NCI-H1436 treated with DMSO at 0.1 percent for 48 hours (cell line): ENCODE results near the gene CIROP.

Source experiments
- DNase-seq: peaks from one replicate; lab custom pipeline; 2025; lab: John Stamatoyannopoulos, UW

Gene CIROP

DNA sequence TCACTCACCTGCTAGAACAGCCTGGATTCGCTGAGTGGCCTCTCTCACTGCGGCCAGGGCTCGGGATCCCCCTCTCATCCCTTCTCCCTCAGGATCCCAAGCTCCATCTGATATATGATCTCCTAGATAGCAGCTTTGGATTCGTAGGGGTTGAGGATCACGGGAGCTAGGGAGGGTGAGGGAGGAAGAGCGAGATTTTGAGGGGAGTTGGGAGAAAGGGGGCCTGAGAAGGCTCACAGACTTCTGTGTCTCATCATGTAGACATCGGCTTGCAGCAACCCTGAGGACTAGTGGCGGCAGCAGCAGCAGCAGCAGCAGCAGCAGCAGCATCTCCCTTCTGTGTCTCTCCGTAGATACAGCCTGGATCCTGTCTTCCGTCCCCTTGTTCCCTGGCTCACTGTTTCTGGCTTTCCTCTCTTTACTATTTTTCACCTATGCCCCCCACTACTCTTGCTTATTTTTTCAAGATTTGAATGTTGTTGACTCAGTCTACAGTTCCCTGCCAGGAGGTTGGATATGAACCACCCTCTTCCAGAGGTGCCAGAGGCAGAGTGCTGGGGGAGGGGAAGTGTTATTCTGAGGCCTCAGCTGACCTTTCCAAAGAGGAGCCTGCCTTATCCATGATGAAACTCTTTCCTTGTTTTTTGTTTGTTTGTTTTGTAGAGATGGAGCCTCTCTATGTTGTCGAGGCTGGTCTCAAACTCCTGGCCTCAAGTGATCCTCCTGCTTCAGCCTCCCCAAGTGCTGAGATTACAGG lies at the start of gene CIROP:
TSS of gene CIROP (minus strand) at position 399 of the 757 bp plus-strand sequence. CDS start at position 330, 69 bp downstream.
- no peak for DNase-seq

GRCh38 chr14:23153851-23154796 lies 49.3 kb upstream of the CIROP start:
- DNase-seq = no peak

GRCh38 chr14:23151342-23151741 lies 46.6 kb upstream of the CIROP start:
- no peak for DNase-seq

DNA sequence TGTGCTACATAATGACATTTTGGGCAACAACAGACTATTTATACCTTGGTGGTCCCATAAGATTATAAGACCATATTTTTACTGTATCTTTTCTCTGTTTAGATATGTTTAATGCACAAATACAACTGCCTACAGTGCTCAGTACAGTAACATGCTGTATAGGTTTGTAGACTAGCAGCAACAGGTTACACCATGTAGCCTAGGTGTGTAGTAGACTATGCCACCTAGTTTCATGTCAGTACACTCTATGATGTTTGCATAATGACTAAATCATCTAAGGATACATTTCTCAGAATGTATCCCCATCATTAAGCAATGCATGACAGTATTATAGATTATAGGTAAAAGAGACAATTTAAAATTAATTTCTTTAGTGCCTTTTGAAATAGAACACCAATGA lies 45.0 kb upstream of the CIROP start:
- no peak for DNase-seq

GRCh38 chr14:23148591-23149249 lies 43.9 kb upstream of the CIROP start:
- DNase-seq = no peak

GRCh38 chr14:23147676-23148075 lies 42.9 kb upstream of the CIROP start:
- DNase-seq = no peak

GRCh38 chr14:23146980-23147379 lies 42.2 kb upstream of the CIROP start:
- no peak for DNase-seq

DNA sequence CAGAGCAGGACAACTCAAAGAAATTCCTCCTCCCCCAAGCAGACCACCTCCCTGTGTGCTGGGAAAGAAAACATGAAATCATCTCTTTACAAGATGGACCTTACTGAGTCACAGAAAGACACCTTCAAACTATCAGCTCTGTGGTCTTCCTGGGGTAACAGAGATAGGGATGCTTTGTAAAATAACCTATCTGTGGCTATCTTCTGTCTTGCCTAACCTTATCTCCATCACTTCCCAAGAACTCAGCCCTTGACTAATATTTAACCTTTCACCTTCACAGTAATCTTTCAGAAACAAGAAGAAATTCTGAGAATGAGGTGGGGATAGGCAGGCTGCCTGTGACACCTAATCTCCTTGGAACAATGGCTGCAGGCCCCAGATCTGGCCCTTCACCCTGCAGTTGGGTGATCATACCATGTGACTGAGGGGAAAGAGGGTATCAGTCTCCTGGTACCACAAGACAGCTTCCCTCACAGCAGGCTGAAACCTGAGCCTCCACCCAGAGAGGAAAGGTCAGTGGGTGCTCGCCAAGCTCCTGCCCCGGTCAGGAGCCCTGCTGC lies 41.6 kb upstream of the CIROP start:
- DNase-seq = no peak

DNA sequence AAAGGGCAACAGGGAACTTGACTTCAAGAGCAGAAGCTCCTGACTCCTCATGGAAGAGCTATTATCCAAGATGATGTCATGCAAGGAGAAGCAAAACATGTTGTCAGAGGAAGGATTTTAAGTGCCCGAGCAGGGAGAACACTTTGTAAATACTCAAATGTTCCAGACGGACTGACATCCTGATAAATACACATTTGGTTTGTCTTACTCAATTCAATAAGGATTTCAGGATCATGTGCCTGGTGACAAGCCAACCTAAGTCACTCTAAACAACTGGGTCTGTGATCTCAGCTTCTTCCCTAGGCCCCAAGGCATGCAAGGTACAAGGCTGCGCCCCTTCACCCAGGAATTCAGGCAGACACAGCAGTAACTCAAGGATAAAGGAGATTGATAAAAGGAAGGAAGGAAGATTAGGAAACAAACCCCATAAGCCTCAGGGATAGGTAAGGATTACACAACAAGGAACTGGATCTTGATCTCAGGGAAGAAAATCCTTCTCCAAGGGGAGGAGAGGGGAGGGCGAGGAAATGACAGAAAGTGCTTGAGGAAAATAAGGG lies 41.1 kb upstream of the CIROP start:
- DNase-seq = no peak

- DNase-seq = no peak
Observed at GRCh38 chr14:23143911-23144310, 39.1 kb upstream of the CIROP start.

GRCh38 chr14:23142826-23143225 lies 38.0 kb upstream of the CIROP start:
- DNase-seq = no peak

- no peak for DNase-seq
Observed at GRCh38 chr14:23141706-23142444, 37.1 kb upstream of the CIROP start.

GRCh38 chr14:23140371-23140770 lies 35.6 kb upstream of the CIROP start:
- no peak for DNase-seq

- no peak for DNase-seq
Observed at GRCh38 chr14:23139874-23140273, 35.1 kb upstream of the CIROP start.

GRCh38 chr14:23137813-23138535 lies 33.2 kb upstream of the CIROP start:
- no peak for DNase-seq

DNA sequence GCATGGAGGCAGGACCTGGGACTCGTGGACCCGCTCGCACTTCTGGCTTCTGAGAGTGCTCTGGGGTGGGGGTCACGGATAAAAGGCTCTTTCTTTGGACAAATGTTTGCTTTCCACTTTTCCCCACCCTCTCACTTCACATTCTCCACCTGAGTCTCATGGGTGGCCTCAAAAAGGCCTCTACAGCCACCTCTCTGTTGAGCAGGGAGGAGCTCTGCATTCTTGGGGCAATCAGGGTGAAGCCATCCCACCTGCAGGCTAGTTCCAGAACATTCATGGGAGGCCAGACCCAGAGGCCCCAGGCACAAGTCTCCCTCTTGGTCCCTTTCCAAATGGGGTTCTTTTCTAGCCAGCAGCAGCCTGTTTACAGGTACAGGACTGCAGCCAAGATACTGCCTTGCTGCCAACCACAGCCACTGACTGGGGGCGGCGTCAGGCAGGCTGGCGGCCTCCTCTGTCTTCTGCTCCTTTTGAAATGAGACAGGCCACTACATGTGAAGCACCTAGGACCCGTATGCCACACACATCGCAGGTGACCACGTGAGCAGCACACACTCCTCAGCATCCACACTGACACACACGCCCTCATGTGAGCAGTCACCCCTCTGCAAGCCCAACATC lies 32.5 kb upstream of the CIROP start:
- no peak for DNase-seq

- DNase-seq = no peak
Observed at GRCh38 chr14:23136566-23137133, 31.9 kb upstream of the CIROP start.

GRCh38 chr14:23132970-23133369 lies 28.2 kb upstream of the CIROP start:
- no peak for DNase-seq

GRCh38 chr14:23131482-23131881 lies 26.7 kb upstream of the CIROP start:
- no peak for DNase-seq

- DNase-seq = no peak
Observed at GRCh38 chr14:23130871-23131270, 26.1 kb upstream of the CIROP start.
